Activated CD8-positive, alpha-beta memory T cell treated with anti-CD3 and anti-CD28 coated beads, Interleukin-2, amount 50 U/mL, for 1 hour (primary cell): ENCODE measurements around the gene APH1B.
"Not testable (repeated sequence)": the region's sequence is repeated elsewhere in the genome, so short reads cannot be mapped to it uniquely, and the experiment has no call there.

ENCODE experiments used
- DNase-seq: peaks from one replicate; pipeline ENCODE4 v3.0.0-alpha.2; 2020; ENCODE audit errors: extremely low read depth

Gene APH1B

GRCh38 chr15:63331456-63331855, 54.1 kb downstream of the APH1B start:
- DNase-seq = no peak

GRCh38 chr15:63332367-63333124, 55.1 kb downstream of the APH1B start:
- no peak for DNase-seq

GRCh38 chr15:63334821-63335220, 57.4 kb downstream of the APH1B start:
- DNase-seq = no peak

GRCh38 chr15:63335543-63336240, 58.3 kb downstream of the APH1B start:
- no peak for DNase-seq

GRCh38 chr15:63337046-63337445, 59.6 kb downstream of the APH1B start:
- no peak for DNase-seq

- DNase-seq = no peak
Measured at GRCh38 chr15:63338170-63338569, 60.8 kb downstream of the APH1B start.

GRCh38 chr15:63339006-63339766, 61.8 kb downstream of the APH1B start:
- DNase-seq = no peak

GRCh38 chr15:63339836-63340235, 62.4 kb downstream of the APH1B start:
- DNase-seq = no peak

- DNase-seq = no peak
Measured at GRCh38 chr15:63340353-63340752, 62.9 kb downstream of the APH1B start.

GRCh38 chr15:63340878-63341277, 63.5 kb downstream of the APH1B start:
- DNase-seq = no peak

GRCh38 chr15:63341898-63342297, 64.5 kb downstream of the APH1B start:
- no peak for DNase-seq

GRCh38 chr15:63342996-63343562, 65.7 kb downstream of the APH1B start:
- not testable (repeated sequence) for DNase-seq

GRCh38 chr15:63344731-63345390, 67.5 kb downstream of the APH1B start:
- no peak for DNase-seq

- DNase-seq = no peak
Measured at GRCh38 chr15:63345391-63345752, 68.0 kb downstream of the APH1B start.

- no peak for DNase-seq
Measured at GRCh38 chr15:63347074-63347857, 69.9 kb downstream of the APH1B start.

- no peak for DNase-seq
Measured at GRCh38 chr15:63348392-63348791, 71.0 kb downstream of the APH1B start.

- DNase-seq = no peak
Measured at GRCh38 chr15:63349156-63349555, 71.8 kb downstream of the APH1B start.

GRCh38 chr15:63349621-63350020, 72.2 kb downstream of the APH1B start:
- DNase-seq = no peak

- DNase-seq = no peak
Measured at GRCh38 chr15:63350178-63350621, 72.8 kb downstream of the APH1B start.

GRCh38 chr15:63351170-63351569, 73.8 kb downstream of the APH1B start:
- no peak for DNase-seq

GRCh38 chr15:63352808-63353207, 75.4 kb downstream of the APH1B start:
- no peak for DNase-seq
